ENCODE measurements around the gene DDX60.

DDX60 gene

GRCh38 chr4:168325591-168325990 is 7.0 kb upstream of the DDX60 start:
- no peak for TF ChIP-seq CTCF (IDR thresholded peaks at IDR 0.05)
- Mint-ChIP-seq H3K4me1 (no peaks in the 10 kb centered on the region), H3K27ac (no peak overlapping the region), H3K9me3 (no peaks in the 10 kb centered on the region), H3K36me3 (ENCODE audit: low read depth) (no peaks in the 10 kb centered on the region), H3K27me3 (ENCODE audit: low read depth, poor library complexity) (peaks cover 8% of the 10 kb centered on the region), H3K4me3 (no peak overlapping the region)
- DNase-seq: no peak

- no peak overlapping the region for H3K27ac Mint-ChIP-seq
- H3K4me3 Mint-ChIP-seq: no peak overlapping the region
- H3K36me3 Mint-ChIP-seq (ENCODE audit: low read depth): no peaks in the 10 kb centered on the region
- no peaks in the 10 kb centered on the region for H3K9me3 Mint-ChIP-seq
- DNase-seq: no peak
- no peak for TF ChIP-seq CTCF (IDR thresholded peaks at IDR 0.05)
- peaks cover 10% of the 10 kb centered on the region for H3K4me1 Mint-ChIP-seq
- H3K27me3 Mint-ChIP-seq (ENCODE audit: low read depth, poor library complexity): peaks cover 13% of the 10 kb centered on the region
Measured at GRCh38 chr4:168321006-168321405, 2.5 kb upstream of the DDX60 start.

GRCh38 chr4:168319486-168320019 is 1.0 kb upstream of the DDX60 start:
- Mint-ChIP-seq H3K36me3 (ENCODE audit: low read depth) (no peaks in the 10 kb centered on the region), H3K4me3 (peak overlapping the region; percentile 86), H3K9me3 (no peaks in the 10 kb centered on the region), H3K4me1 (peaks cover 10% of the 10 kb centered on the region), H3K27ac (no peak overlapping the region), H3K27me3 (ENCODE audit: low read depth, poor library complexity) (peaks cover 13% of the 10 kb centered on the region)
- no peak for TF ChIP-seq CTCF (IDR thresholded peaks at IDR 0.05)
- DNase-seq: no peak

DNA sequence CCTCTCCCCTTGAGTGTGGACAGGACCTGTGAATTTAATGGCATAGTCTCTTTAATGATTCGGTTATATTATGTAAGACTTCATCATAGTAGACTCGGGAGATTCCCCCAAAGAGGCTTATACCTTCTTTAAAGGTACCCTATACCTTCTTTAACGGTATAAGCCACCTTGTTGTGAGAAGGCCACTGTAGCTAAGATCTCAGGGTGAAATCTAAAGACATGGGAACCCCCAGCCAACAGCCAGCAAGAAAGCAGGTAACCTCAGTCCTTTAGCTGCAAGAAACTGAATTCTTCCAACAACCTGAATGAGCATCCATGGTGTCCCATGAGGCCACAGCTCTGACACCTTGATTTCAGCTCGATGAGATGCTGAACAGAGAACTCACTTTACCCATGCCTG is 931 bp downstream of the DDX60 start:
- no peak for DNase-seq
- Mint-ChIP-seq H3K27me3 (ENCODE audit: low read depth, poor library complexity) (peaks cover 12% of the 10 kb centered on the region), H3K9me3 (no peaks in the 10 kb centered on the region), H3K4me3 (peak overlapping the region; percentile 86), H3K27ac (no peak overlapping the region), H3K4me1 (peaks cover 10% of the 10 kb centered on the region), H3K36me3 (ENCODE audit: low read depth) (no peaks in the 10 kb centered on the region)
- TF ChIP-seq CTCF (IDR thresholded peaks at IDR 0.05): no peak

GRCh38 chr4:168309781-168310180 is 8.8 kb downstream of the DDX60 start:
- DNase-seq: no peak
- TF ChIP-seq CTCF (IDR thresholded peaks at IDR 0.05): no peak
- H3K27me3 Mint-ChIP-seq (ENCODE audit: low read depth, poor library complexity): no peaks in the 10 kb centered on the region
- no peaks in the 10 kb centered on the region for H3K36me3 Mint-ChIP-seq (ENCODE audit: low read depth)
- H3K9me3 Mint-ChIP-seq: no peaks in the 10 kb centered on the region
- H3K27ac Mint-ChIP-seq: no peak overlapping the region
- no peak overlapping the region for H3K4me3 Mint-ChIP-seq
- H3K4me1 Mint-ChIP-seq: no peaks in the 10 kb centered on the region

- Mint-ChIP-seq H3K27ac (no peak overlapping the region), H3K4me1 (no peaks in the 10 kb centered on the region), H3K4me3 (no peak overlapping the region), H3K36me3 (ENCODE audit: low read depth) (no peaks in the 10 kb centered on the region), H3K27me3 (ENCODE audit: low read depth, poor library complexity) (no peaks in the 10 kb centered on the region), H3K9me3 (no peaks in the 10 kb centered on the region)
- no peak for TF ChIP-seq CTCF (IDR thresholded peaks at IDR 0.05)
- DNase-seq: no peak
Measured at GRCh38 chr4:168308912-168309311, 9.6 kb downstream of the DDX60 start.

Measured in nephron progenitor cell (in vitro differentiated cells).